ENCODE results near the gene DAB1.

The DAB1 gene

DNA sequence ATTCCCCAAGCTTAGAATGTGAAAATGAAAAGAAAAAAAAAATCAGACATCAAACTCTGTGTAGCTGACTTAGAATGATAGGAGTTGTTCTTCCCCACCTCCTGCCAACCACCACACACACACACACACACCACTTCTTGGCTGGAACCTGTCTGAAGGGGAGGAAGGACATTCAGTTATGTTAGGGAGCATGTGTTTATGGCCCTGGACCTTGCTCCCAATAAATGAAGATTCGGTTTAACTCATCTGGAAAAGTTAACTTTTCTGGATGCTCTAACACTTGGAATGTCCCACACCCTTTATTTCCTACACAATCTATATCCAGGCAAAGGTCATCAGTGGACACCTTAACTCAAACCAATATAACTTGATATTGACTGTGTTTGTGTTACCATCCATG lies 112.4 kb downstream of the DAB1 start:
- DNase-seq = no peak

- no peak for DNase-seq
Observed at GRCh38 chr1:57311006-57311405, 112.9 kb downstream of the DAB1 start.

- no peak for DNase-seq
Observed at GRCh38 chr1:57309630-57310029, 114.2 kb downstream of the DAB1 start.

DNA sequence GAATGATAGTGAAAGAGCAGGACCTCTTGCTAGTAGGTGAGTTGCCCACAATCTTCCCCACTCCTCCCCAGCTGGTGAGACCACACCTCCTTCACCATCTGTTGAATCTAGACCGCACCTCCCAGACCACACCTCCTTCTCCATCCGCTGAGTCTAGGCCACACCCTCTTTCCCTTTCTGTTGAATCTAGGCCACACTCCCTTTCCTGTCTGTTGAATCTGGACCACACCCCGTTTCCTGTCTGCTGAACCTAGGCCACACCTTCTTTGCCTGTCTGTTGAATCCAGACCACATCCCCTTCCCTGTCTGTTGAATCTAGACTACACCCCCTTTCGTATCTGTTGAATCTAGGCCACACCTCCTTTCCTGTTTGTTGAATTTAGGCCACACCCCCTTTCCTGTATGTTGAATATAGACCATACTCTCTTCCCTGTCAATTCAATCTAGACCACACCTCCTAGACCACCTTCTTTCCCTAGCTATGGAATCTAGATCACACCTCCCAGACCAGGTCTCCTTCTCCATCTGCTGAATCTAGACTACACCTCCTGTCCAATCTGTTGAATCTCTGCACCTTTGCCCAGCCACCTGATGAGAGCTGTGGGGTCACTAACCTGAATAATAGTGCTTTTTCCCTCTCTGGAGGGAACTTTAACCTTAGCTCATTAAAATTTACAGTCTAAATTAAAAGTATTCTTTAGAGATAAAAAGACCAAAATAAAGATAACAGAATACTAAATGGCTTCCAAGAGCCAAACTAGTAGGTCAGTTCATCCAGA lies 116.3 kb downstream of the DAB1 start:
- no peak for DNase-seq

DNA sequence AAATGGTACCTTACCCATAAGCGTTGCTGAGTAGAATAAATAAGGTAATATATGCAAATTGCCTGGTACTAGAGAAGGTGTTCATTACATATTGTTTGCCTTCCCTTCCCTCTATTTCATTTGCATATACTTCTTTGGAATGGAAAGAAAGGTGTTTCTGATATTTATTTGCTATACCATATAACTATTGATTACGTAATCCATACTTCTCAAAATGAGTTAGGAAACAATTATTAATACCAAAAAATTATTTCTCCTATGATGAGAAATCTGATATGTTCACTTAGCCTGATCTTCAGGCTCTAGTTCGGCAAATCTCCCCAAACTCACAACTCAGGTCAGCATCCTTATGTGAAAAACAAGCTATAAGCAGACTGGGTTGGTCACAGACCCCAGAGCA lies 119.3 kb downstream of the DAB1 start:
- DNase-seq = no peak

DNA sequence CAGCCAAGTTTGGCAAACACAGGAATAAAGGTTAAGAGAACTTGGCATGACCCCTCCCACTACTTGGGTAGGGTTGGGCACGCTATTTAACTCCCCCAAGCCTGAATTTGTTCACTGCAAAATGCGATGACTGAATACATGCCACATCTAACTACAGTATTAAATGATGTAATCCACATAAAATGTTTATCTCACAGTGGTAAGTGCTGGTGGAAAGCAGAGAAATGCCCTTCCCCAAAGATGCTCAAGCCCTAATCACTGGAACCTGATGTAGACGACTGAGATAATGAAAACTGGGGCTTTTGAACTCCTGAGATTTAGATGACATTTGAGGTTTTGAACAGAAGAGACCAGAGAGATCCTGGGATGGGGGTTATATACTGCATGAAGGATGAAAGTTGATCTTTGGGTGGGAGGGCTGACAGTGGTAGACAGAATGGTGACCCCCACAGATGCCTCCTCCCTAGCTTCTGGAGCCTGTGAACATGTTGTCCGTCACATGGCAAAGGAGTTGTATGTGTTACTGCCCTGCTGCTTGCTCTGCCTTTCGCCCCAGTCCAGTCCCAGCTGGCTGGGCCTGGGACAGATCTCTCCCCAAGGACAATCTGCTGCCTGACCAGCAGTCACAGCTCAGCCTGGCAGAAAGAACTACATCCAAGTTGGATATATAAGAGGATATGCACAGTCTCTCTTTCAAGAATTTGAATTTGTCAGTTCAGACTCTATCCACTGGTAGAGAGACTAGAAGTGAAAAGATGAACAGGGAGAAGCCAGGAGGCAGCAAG lies 120.9 kb downstream of the DAB1 start:
- DNase-seq = no peak

GRCh38 chr1:57300186-57300585 lies 123.7 kb downstream of the DAB1 start:
- DNase-seq = no peak

DNA sequence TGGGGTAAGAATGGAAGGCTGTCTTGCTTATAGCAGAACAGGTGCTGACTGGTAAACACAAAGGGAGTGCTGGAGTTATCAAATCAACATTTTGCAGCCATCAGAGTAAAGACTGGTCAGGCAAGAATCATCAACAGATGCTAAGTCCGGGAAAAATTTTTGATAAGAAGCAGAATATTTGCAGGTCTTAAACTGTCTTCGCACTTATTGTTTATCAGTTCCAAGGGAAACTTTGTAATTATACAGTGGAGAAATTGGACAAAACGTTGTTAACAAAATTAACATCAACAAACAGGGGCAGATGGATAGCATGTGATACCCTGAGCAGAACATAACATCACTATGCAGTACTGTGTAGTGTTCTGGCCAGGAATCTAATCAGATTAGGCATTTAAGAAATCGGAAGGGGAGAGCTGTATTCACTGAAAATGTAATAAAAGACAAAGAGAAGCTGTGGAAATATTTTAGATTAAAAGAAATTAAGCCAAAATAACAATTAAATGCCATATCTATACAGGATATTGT lies 127.1 kb downstream of the DAB1 start:
- DNase-seq = no peak

DNA sequence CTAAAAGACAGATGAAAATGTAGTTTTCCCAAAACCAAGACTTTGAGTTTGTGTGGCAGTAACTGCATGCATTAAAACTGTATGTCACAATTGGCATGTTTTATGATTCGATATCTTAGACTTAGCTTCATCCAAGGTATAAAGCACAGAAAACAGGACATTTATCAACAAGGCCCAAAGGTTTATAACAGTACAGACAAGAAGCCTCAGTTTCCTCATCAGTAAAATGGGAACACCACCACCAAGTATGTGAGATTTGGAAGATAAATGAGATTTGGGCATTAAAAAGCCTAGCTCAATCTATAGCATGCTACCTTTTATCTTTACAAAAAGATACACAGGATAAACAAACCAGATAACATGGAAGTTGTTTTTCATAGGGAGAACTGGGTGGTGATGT lies 128.5 kb downstream of the DAB1 start:
- DNase-seq = no peak

- DNase-seq = no peak
Observed at GRCh38 chr1:57294177-57294576, 129.7 kb downstream of the DAB1 start.

DNA sequence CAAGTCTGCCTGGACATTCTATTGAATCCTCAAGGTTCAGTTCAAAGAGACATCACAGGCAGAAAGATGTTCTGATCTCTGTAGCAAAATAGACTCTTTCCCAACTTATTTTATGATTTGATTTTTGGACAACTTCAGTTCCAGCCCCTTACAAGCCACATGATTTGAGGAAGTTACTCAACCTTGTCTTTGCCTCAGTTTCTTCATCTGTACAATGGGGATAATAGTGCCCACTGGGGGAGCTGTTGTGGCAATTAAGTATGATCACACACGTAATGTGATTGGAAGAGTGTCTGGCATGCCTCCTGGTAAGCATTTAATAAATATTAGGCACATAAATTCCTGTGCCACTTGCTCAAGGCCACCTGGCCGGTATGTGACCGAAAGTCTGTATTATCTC lies 130.6 kb downstream of the DAB1 start:
- DNase-seq = no peak

GRCh38 chr1:57289781-57290180 lies 134.1 kb downstream of the DAB1 start:
- no peak for DNase-seq

DNA sequence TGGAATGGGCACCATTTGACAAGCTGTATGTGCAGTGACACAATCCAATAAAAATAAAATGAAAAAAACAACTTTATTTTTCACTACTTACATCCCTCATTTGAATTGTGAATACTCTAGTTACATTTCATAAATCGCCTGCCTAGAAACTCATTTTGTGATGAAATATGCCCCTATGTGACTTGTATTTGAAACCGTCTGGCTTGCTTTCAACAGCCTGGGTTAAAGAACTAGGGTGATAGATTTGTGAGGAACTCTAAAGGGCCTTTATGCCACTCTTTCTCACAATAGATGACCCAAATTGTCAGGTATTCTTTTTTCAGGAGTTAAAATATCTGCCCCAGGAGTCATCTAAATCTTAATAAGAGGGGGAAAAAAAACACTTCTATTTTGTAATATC lies 137.9 kb downstream of the DAB1 start:
- DNase-seq = no peak

DNA sequence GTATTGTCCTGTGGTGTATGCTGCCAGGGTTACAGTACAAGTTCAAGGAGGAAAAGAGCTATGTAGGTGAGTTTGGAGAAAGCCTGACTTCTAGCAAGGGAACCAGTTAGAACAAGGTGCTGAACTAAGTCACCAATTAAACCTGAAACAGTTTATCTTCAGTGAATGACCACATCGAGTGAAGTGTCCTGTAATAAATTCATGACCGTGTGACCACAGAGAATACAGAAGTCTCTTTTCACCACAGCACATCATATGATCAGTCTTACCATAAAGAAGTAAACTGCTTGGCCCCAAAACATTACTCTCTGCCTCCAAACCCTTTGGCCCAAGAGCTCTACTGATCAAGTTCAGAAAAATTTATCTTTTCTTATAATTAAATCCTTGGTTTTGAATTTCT lies 141.4 kb downstream of the DAB1 start:
- DNase-seq = no peak

- no peak for DNase-seq
Observed at GRCh38 chr1:57281324-57281723, 142.5 kb downstream of the DAB1 start.

DNA sequence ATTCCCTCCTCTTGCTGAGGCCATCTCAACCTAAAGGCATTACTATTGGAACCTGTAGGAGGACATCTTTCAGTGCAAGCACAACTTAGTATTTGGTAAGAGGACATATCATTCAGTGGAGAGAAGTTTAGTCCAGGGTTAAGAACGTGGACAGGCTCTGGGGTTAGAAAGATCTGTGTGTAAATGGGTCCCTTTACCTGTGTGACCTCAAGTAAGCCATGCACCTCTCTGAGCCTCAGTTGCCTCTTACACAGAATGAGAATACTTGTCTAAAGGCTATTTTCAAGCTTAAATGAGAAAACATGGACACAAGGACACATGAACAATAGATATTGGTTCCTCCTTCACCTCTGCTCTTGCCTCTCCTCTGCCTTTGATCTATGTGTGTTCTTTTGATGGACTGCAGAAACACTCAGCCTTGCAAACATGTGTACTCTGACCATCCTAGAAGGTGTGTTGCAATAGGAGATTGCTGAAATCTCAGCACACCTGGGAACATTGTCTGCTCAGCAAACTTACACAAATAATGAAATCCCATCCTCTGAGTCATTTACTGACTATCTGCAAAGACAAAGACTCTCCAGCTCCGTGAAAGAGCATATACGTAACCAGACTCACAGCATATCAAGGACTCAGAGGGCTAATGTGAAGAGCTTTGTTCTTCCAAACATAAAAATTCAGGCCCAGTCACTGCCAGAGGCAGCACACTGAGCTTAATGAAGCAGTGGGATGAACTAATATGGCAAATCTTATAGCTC lies 143.8 kb downstream of the DAB1 start:
- no peak for DNase-seq

- no peak for DNase-seq
Observed at GRCh38 chr1:57278558-57278957, 145.3 kb downstream of the DAB1 start.

GRCh38 chr1:57277681-57278080 lies 146.2 kb downstream of the DAB1 start:
- DNase-seq = no peak

GRCh38 chr1:57276918-57277317 lies 146.9 kb downstream of the DAB1 start:
- DNase-seq = no peak

DNA sequence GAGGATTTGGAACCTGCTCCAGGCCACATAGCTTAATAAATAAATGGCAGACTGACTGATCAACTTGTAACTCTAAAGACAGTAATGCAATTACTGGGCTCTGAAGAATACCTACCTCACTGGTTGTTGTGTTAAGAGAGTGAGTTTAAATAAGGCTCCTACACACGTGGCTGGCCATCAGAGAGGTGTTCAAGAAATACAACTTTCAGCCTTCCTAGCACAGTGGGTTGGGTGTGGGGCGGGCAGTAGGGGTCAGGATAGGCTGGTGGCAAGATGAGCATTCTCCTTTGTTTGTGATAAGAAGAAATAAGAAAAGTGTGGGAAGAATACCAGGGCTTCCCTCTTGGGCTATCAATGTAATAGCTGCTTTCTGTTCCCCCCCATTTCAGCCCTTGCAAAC lies 151.3 kb downstream of the DAB1 start:
- DNase-seq = no peak

DNA sequence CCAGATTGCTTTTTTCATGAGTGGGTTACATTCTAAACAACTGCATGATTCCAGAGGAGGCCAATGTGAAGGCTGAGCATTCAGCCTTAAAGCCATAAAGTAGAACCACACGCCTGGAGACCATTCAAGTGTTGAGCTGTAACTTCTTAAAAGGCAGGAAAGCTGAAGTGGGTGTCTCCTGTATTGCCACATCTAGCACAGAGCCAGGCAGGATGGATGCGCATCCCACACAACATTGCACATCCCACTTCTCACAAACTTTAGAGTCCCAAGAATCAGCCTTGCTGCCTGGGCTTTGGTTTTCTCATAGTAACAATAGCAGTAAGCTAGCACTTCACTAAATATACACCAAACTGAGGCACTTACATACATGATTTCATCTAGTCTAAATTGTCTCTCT lies 151.7 kb downstream of the DAB1 start:
- DNase-seq = no peak

DNA sequence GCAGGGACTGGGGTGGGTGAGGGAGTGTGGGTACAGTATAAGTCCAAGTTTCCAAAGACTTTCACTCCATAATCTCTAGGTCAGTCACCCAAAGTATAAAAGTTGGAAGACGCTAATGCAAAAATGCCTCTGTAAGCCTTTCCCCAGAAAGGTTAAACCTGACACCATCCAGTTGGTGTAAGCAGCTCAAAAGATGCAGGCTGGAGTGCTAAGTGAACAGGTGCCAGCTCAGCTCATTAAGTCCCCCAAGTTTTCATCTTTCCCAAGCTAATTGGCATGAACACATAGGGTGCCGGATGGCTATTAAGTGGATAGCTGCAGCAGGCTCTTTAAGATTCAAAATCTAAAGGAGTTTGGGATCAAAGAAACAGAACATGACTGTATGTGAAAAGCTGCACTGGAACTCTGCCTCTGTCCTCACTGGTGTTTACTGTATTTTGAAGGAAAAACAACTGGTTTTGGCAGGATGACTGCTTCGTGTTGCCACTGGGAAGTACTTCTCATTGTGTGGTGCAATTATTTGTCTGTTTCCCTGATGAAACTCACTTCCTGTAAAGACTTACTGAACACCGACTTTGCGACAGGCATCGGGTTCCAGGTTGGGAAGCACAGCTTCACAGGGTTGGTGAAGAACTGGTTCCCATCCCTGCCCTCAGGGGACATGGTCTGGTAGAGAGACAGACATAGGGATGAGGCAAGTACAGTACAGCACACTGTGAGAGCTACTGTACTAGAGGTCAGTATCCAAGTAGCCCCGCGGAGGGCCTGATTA lies 152.7 kb downstream of the DAB1 start:
- no peak for DNase-seq
